ENCODE data around the gene ANK3. TPM values are rescaled to one million over a fixed set of nuclear protein-coding genes. Genes with fewer than 3 reads are reported as not detected.

Gene ANK3
- total RNA-seq, 1 experiment from 2014 or later, result 32.0 TPM

GRCh38 chr10:60423920-60424319 lies 34.2 kb upstream of the ANK3 start:
- BruUV-seq (replicated peaks), result no TSS peak
- POLR2A ChIA-PET (ENCODE audit: unreplicated experiment), result no interaction called here
- Histone ChIP-seq H3K9me2 (ENCODE audit: insufficient read depth) (no peaks in the 10 kb centered on the region), H3K4me2 (peak overlapping the region; percentile 12; the same call in 1 of the 2 replicates), H3K79me2 (ENCODE audit: low read depth) (no peaks in the 10 kb centered on the region), H3K9me3 (ENCODE audit: insufficient read depth, low read depth) (no peaks in the 10 kb centered on the region), H3K36me3 (ENCODE audit: low read depth) (no peaks in the 10 kb centered on the region; the same call in 1 of the 2 replicates), H3K4me1 (replicated peaks; ENCODE audit: insufficient read depth) (peaks cover 38% of the 10 kb centered on the region), H2AFZ (no peak overlapping the region), H3K27ac (peak overlapping the region; percentile 4; the same call in 1 of the 2 replicates), H3K4me3 (no peak overlapping the region), H3K27me3 (ENCODE audit: insufficient read depth, low read depth) (no peaks in the 10 kb centered on the region), H4K20me1 (ENCODE audit: insufficient read depth) (no peaks in the 10 kb centered on the region), H3F3A (ENCODE audit: insufficient read depth, low read depth) (peaks cover 6% of the 10 kb centered on the region; the same call in 1 of the 2 replicates)
- intact Hi-C loops (cut with micrococcal nuclease; ENCODE audit: unreplicated experiment), result loop anchor here (2.0 kb wide), 1 partner anchor 39 kb away; no protein-coding TSS in a partner anchor
- no peak for DNase-seq
- TF ChIP-seq, protein P1, sequence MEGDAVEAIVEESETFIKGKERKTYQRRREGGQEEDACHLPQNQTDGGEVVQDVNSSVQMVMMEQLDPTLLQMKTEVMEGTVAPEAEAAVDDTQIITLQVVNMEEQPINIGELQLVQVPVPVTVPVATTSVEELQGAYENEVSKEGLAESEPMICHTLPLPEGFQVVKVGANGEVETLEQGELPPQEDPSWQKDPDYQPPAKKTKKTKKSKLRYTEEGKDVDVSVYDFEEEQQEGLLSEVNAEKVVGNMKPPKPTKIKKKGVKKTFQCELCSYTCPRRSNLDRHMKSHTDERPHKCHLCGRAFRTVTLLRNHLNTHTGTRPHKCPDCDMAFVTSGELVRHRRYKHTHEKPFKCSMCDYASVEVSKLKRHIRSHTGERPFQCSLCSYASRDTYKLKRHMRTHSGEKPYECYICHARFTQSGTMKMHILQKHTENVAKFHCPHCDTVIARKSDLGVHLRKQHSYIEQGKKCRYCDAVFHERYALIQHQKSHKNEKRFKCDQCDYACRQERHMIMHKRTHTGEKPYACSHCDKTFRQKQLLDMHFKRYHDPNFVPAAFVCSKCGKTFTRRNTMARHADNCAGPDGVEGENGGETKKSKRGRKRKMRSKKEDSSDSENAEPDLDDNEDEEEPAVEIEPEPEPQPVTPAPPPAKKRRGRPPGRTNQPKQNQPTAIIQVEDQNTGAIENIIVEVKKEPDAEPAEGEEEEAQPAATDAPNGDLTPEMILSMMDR (conservative IDR thresholded peaks at IDR 0.05), result no peak
- TF ChIP-seq EZH2 (IDR thresholded peaks at IDR 0.05; ENCODE audit: low read depth), result no peak
- CTCF ChIA-PET, result no interaction called here

DNA sequence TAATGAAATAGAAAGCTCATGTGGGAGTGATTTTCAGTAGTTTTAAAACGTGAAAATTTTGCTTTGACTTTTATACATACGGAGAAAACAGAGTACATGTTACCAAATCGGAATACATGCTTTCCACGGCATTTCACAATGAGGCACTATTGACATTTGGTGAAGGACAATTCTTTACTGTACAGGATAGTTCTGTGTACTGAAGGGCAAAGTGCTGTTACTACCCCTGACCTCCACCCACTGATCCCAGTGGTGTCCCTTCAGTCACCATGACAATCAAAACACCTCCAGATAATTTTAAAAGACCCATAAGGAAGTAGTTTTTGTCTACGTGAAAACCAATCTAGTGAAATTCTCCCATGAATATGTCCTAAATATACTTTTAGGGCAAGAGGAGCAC lies 33.1 kb upstream of the ANK3 start:
- H3K27ac ChIP-seq, result no peak overlapping the region
- BruUV-seq (replicated peaks), result no TSS peak

DNA sequence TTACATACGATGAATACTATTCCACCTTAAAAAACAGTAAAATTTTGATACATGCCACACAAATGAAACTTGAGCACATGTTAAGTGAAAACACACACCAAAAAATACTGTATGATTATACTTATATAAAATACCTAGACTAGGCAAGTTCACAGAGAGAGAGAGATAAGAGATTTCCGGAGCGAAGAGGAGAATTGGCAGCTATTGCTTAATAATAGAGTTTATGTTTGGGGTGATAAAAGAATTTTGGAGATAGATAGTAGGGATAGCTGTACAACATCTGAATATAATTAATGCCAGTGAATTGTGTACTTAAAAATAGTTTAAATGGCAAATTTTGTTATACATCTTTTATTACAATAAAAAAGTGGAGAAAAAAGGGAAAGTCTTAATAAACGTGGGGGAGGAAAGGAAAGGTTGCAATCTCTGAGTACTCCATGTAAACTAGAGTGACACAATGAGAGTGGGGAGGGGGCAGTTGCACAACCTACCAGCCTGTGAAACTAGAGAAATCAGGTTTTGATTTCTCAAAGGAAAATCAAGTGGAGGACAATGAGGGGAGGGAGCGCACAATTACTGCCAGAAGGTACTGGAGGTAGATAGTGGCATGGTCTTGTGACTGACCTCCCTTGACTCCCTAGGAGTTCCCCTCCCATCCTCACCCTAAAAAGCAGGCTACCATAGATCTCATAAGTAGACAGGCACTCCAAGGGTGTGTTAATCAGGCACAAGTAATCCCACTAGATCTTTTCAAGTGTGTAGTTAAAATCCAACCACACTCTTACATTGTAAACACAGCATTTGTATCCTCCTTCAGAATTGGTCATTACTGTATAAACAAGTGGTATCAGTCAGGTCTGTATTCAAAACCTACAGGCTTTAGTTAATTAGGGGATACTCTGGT lies 31.6 kb upstream of the ANK3 start:
- H3F3A ChIP-seq (ENCODE audit: insufficient read depth, low read depth), result peaks cover 15% of the 10 kb centered on the region; the same call in 1 of the 2 replicates
- no peak for DNase-seq
- ChIA-PET CTCF (no interaction called here), POLR2A (ENCODE audit: unreplicated experiment) (no interaction called here)
- H3K27me3 ChIP-seq (ENCODE audit: insufficient read depth, low read depth), result no peaks in the 10 kb centered on the region
- H3K9me2 ChIP-seq (ENCODE audit: insufficient read depth), result no peaks in the 10 kb centered on the region
- no peak overlapping the region for H3K4me2 ChIP-seq
- no peak overlapping the region for H3K4me3 ChIP-seq
- no peaks in the 10 kb centered on the region for H4K20me1 ChIP-seq (ENCODE audit: insufficient read depth)
- no peaks in the 10 kb centered on the region for H3K9me3 ChIP-seq (ENCODE audit: insufficient read depth, low read depth)
- no TSS peak for BruUV-seq (replicated peaks)
- no peaks in the 10 kb centered on the region; the same call in 1 of the 2 replicates for H3K36me3 ChIP-seq (ENCODE audit: low read depth)
- intact Hi-C loops (cut with micrococcal nuclease; ENCODE audit: unreplicated experiment), result no loop called here
- H3K4me1 ChIP-seq (replicated peaks; ENCODE audit: insufficient read depth), result peaks cover 50% of the 10 kb centered on the region
- H3K79me2 ChIP-seq (ENCODE audit: low read depth), result no peaks in the 10 kb centered on the region
- TF ChIP-seq, protein P1 (conservative IDR thresholded peaks at IDR 0.05), result no peak
- no peak for TF ChIP-seq EZH2 (IDR thresholded peaks at IDR 0.05; ENCODE audit: low read depth)
- no peak overlapping the region for H3K27ac ChIP-seq
- H2AFZ ChIP-seq, result no peak overlapping the region

More for the DNA sequence above, 33.1 kb upstream of the ANK3 start:
- ChIA-PET POLR2A (ENCODE audit: unreplicated experiment) (no interaction called here), CTCF (no interaction called here)
- Histone ChIP-seq H3K4me3 (no peak overlapping the region), H3K36me3 (ENCODE audit: low read depth) (no peaks in the 10 kb centered on the region; the same call in 1 of the 2 replicates), H3K9me3 (ENCODE audit: insufficient read depth, low read depth) (no peaks in the 10 kb centered on the region), H3K27me3 (ENCODE audit: insufficient read depth, low read depth) (no peaks in the 10 kb centered on the region), H3F3A (ENCODE audit: insufficient read depth, low read depth) (peaks cover 10% of the 10 kb centered on the region; the same call in 1 of the 2 replicates), H3K9me2 (ENCODE audit: insufficient read depth) (no peaks in the 10 kb centered on the region), H2AFZ (no peak overlapping the region), H3K4me1 (replicated peaks; ENCODE audit: insufficient read depth) (peaks cover 44% of the 10 kb centered on the region), H3K4me2 (no peak overlapping the region), H4K20me1 (ENCODE audit: insufficient read depth) (no peaks in the 10 kb centered on the region), H3K79me2 (ENCODE audit: low read depth) (no peaks in the 10 kb centered on the region)
- no peak for DNase-seq
- intact Hi-C loops (cut with micrococcal nuclease; ENCODE audit: unreplicated experiment), result loop anchor here (2.0 kb wide), 1 partner anchor 38 kb away; no protein-coding TSS in a partner anchor
- TF ChIP-seq EZH2 (IDR thresholded peaks at IDR 0.05; ENCODE audit: low read depth), result no peak
- TF ChIP-seq, protein P1 (conservative IDR thresholded peaks at IDR 0.05), result no peak
